HG03064 (cell line): ENCODE results near the gene TULP1.

ENCODE experiments used
- ATAC-seq: cut with Tn5 transposase; IDR thresholded peaks from one replicate; pipeline ENCODE4 v1.9.1; 2021; ENCODE audit warnings: low read depth; ENCODE audit not compliant: unreplicated experiment

TULP1 gene

GRCh38 chr6:35485402-35485877 is 27.3 kb downstream of the TULP1 start:
- no peak for ATAC-seq

GRCh38 chr6:35484921-35485392 is 27.7 kb downstream of the TULP1 start:
- ATAC-seq, result no peak

GRCh38 chr6:35483893-35484645 is 28.6 kb downstream of the TULP1 start:
- no peak for ATAC-seq

- ATAC-seq, result no peak
These were observed 29.2 kb downstream of the TULP1 start for GRCh38 chr6:35483490-35483889.

- no peak for ATAC-seq
These were observed 29.6 kb downstream of the TULP1 start for GRCh38 chr6:35483062-35483461.

GRCh38 chr6:35481226-35481625 is 31.5 kb downstream of the TULP1 start:
- ATAC-seq, result no peak

GRCh38 chr6:35480176-35480575 is 32.5 kb downstream of the TULP1 start:
- ATAC-seq, result no peak

GRCh38 chr6:35478259-35478658 is 34.4 kb downstream of the TULP1 start:
- no peak for ATAC-seq

GRCh38 chr6:35477551-35478179 is 35.0 kb downstream of the TULP1 start:
- ATAC-seq, result no peak

GRCh38 chr6:35477028-35477427 is 35.7 kb downstream of the TULP1 start:
- no peak for ATAC-seq

GRCh38 chr6:35476004-35476403 is 36.7 kb downstream of the TULP1 start:
- ATAC-seq, result no peak

- ATAC-seq, result no peak
These were observed 37.1 kb downstream of the TULP1 start for GRCh38 chr6:35475573-35475972.

- ATAC-seq, result no peak
These were observed 37.6 kb downstream of the TULP1 start for GRCh38 chr6:35474942-35475570.

GRCh38 chr6:35474131-35474941 is 38.4 kb downstream of the TULP1 start:
- ATAC-seq, result no peak

- no peak for ATAC-seq
These were observed 38.9 kb downstream of the TULP1 start for GRCh38 chr6:35473850-35474130.

- ATAC-seq, result no peak
These were observed 39.4 kb downstream of the TULP1 start for GRCh38 chr6:35473075-35473849.

- no peak for ATAC-seq
These were observed 40.8 kb downstream of the TULP1 start for GRCh38 chr6:35471836-35472345.

- ATAC-seq, result no peak
These were observed 42.0 kb downstream of the TULP1 start for GRCh38 chr6:35470663-35471120.

GRCh38 chr6:35469751-35470662 is 42.7 kb downstream of the TULP1 start:
- ATAC-seq, result no peak
